HG02981 (cell line): ENCODE results near the gene PAPLN.
"Not testable (repeated sequence)": the region's sequence is repeated elsewhere in the genome, so short reads cannot be mapped to it uniquely, and the experiment has no call there.

Experiments
- ATAC-seq: cut with Tn5 transposase; IDR thresholded peaks from one replicate; pipeline ENCODE4 v1.9.1; 2021; ENCODE audit warnings: mild to moderate bottlenecking, moderate library complexity; ENCODE audit not compliant: unreplicated experiment

Gene PAPLN

DNA sequence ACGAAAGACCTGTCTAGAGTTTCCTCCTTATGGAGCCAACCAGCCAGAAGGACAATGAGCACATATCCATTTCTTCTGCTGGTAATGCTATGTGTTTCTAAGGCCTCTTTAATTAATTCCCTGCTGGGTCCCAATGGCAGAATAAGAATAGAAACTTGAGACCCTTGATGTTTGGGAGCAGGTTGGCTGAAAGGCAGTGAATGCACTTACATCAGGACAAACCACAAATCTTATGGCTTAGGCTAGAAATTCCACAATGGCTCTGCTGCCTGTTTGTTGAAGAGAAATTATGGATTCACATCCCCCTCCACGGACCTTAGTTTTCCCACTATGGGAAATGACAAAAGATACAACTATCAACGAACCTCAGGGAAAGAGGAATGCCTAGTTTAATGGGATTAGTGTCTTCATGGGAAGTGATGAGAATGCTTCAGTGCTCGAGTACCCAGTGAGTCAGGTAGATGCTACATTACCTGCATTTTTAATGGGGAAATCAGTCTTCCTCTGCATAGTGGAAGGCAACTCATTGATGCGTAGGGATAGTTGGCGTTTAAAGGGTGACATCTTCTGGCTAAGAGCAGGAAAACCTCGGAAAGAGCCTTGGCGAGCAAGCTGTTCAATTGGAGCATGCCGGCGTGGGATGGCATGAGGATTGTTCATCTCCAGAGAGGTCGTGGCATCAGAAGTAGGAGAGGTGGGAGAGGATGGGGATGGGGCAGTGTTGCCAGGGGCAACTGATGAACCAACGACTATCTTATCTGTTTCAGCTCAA lies 46.5 kb downstream of the PAPLN start:
- no peak for ATAC-seq

DNA sequence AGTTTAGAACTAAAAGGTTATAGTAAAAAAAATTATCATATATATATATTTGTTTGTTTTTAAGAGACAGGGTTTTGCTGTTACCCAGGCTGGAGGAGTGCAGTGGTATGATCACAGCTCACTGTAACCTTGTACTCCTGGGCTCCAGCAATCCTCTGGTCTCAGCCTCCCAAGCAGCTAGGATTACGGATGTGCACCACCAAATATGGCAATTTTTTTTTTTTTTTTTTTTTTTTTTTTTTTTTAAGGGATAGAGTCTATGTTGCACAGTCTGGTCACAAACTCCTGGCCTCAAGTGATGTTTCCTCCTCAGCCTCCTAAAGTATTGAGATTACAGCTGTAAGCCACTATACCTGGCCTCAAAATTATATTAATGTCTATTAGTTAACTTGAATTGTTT lies 48.7 kb downstream of the PAPLN start:
- ATAC-seq = no peak

DNA sequence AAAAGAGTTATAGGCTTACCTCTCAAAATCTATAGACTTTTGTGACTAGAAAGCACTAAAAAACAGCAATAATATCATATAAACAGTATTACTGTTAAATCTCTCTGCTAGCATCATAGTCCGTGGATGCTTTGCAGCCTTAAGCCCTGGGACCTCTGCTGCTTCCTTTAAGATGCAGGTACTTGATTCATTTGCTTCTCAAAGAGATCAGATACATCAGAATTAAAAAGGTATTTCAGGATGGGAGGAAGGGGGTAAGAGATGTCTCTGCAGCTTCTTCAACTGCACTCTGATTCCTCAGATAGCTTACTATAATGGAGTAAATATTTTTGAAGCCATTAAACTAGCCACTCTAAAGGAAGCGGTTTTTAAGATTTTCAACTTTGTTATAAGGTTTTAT lies 49.3 kb downstream of the PAPLN start:
- ATAC-seq = no peak

DNA sequence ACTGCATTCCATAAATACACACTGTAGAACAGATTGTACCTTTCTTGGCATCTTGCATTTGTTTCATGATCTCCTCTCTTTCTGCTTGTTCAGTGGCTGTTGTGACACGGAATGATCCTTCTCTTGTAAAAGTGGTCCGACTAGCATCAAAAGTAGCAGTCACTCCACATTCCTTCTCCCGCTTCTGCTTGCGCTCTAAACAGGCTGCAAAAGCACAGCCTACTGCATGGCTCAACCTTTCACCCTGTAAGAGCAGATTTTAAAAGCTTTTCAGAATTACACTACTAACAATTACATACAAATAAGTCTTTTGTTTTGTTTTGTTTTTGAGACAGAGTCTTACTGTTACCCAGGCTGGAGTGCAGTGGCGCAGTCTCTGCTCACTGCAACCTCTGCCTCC lies 49.8 kb downstream of the PAPLN start:
- ATAC-seq = no peak

DNA sequence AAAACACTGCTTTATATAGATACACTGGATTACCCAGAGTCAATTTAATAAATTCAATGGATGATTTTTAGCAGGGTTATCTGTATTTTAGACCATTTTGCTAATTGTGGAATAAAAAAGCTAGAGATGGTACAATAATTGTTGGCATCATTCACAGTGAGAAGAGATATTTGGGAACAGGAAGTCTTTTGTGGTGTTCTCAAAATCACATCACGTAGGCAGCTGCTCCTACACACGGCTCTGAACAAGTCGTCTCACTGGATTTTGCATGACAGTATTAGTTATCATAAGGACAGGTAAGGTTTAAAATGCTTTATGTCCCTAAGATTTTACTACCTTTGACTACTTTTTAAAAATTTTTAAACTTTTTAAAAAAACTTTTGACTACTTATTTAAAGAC lies 52.0 kb downstream of the PAPLN start:
- no peak for ATAC-seq

DNA sequence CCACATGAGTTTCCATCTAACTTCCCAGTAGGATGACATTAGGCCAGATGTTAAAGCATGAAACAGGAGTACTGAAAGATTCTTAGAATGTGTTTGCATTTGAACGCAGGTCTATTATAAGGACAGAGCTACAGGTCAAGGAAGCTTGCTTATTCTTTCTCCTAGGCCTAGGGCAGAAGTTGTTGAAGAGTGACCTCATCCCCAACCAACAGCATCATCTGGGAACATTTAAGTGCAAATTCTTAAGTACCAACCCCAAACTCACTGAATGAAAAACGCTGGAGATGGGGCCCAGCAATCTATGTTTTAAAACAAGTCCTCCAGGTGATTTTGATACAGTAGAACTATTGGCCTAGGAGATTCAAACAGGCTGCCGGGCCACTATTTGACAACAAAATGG lies 52.4 kb downstream of the PAPLN start:
- no peak for ATAC-seq

DNA sequence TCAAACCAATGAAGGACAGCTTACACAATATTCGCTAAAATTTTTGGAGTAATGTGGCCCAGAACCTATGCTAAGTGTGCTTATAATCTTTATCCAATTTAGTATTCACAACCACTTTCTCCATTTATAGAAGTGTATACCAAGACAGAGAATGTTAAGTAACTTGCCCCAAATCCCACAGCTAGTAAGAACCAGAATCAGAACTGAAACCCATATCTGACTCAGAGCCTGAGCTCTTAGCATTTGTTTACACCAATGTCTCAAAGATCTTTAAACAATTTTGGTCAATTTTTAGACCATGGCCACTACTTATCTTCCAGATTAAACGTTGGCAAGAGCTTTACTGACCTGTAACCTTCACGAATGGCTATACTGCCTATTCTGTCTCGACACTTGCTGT lies 53.0 kb downstream of the PAPLN start:
- ATAC-seq = peak; percentile 77

DNA sequence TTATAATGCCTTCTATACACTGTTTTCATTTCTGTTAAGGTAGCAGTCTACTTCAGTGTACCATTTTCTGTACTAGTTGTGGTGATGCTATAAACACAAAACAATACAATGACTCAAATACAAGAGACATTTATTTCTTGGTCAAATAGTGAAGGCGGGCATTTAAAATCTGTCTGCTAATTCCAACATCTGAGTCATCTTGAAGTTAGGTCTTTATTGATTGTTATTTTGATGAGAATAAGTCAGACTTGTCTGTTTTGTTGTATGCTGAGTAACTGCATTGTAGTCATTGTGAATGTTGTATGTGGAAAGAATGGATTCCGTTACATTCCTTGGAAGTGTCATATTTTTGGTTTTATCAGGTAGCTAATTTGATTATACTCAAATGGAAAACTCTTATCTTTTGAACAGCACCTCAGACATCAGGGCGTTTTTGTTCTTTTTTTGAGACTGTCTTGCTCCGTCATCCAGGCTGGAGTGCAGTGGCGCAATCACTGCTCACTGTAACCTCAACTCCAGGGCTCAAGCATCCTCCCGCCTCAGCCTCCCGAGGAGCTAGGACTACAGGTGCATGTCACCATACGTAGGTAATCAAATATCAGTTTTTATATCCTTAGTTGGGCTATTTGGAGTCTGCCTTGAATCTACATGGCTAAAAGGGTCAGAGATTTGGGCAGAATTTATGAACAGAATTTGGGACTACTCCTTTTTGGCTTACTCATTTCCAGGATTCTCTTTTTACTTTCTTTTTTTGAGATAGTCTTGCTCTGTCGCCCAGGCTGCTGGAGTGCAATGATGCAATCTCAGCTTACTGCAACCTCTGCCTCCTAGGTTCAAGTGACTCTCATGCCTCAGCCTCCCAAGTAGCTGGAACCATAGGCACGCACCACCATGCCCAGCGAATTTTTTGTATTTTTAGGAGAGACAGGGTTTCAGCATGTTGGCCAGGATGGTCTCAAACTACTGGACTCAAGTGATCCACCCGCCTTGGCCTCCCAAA lies 56.8 kb downstream of the PAPLN start:
- ATAC-seq = no peak

DNA sequence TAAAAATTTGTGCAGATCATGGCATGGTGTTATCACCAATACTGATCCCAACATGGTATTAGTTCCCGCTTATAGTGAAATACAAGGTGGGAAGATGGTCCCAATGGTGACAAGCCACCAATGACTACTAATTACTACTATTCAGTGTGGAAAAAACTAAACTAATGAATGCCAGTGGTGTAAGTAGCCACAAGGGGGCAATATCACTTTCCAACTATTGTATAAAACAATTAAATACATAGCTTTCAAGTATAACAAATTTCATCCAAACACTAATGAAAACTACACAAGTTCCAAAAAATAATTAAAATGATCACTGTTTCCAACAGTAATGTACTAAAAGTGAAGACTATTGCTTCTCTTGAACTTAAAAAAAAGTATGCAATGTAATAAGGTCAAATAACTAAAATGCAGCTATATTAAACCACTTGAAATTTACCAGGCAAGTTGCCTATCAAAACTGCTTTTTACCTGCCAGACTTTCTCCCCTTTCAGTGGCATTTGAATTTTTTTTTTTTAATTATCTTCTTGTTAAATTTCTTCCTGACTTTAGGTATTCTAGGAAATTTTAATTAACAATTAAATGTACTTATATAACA lies 58.0 kb downstream of the PAPLN start:
- ATAC-seq = no peak

DNA sequence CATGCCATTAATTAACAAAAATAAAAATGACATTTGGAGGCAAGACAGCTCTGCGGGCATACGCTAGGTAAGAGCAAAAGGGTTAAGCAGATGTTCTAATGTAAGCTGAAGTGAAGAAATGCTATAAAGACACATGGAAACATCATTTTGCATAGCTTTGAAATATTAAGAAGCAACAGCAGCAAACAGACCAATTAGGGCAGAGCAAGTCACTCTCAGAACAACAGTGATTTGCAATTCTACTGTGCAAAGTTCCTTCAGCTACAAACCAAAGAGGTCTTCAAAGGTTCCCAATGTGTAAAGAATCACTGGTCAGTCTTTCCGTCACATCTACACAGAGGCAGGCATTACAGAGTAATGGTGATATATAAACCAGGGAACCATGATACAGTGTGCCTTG lies 68.2 kb downstream of the PAPLN start:
- no peak for ATAC-seq

DNA sequence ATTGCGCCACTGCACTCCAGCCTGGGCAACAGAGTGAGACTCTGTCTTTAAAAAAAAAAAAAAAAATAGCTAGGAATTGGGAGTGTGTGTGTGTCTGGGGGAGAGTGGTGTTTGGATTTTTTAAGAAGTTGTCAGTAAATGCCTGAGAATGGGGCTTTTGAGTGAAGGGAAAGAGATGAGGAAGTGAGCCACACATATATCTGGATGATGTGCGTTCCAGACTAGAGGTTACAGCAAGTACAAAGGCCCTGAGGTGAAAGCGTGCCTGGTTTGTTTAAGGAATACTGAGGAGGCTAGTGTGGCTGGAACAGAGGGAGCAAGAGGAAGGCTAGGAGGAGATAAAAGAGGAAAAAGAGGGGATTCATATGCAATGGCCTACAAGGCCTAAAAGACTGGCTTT lies 70.0 kb downstream of the PAPLN start:
- no peak for ATAC-seq

DNA sequence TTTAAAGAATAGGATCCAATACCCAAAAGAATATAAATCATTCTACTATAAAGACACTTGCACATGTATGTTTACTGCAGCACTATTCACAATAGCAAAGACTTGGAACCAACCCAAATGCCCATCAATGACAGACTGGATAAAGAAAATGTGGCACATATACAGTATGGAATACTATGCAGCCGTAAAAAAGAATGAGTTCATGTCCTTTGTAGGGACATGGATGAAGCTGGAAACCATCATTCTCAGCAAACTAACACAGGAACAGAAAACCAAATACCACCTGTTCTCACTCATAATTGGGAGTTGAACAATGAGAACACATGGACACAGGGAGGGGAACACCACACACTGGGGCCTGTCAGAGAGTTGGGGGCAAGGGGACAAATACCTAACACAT lies 71.9 kb downstream of the PAPLN start:
- not testable (repeated sequence) for ATAC-seq

DNA sequence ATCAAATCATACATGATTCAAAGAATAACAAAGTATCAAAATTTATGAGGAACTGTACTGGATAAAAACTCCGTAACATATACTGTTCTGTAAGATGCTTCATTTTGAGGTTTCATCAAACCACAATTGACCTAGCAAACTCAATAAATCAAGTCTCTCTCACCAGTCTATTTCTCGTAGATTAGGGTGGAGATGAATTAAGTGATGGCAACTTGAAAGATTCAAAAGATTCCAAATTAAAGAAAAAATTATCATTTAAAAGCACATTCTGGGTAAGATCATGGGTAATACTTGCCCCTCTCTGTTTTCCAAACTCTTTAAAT lies 74.4 kb downstream of the PAPLN start:
- no peak for ATAC-seq

DNA sequence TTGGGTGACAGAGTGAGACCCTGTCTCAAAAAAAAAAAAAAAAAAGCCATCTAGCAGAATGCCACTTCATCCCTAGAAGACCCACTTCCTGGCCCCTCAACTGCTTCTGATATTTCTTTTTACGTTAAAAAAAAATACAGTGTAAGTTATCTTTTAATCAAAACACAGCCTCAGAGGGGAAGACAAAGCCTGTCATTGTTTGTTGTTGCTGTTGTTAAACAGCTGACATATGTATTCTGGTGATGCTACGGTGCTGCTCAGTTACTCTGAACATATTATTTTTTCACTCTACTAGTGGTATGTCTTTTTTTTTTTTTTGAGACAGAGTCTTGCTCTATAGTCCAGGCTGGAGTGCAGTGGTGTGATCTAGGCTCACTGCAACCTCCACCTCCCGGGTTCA lies 75.4 kb downstream of the PAPLN start:
- no peak for ATAC-seq

DNA sequence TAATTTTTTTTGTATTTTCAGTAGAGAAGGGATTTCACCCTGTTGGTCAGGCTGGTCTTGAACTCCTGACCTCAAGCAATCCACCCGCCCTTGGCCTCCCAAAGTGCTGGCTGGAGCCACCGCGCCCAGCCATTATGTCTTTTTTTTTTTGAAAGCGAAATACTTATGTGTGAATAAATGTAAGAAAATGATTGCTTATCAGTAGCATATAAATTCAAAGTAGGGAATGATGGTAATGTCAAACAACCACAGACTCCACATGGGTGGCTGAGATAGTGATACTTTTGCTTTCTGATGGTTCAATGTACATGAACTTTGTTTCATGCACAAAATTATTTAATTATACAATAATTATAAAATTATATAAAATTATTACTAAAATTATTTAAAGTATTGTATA lies 75.8 kb downstream of the PAPLN start:
- ATAC-seq = no peak

DNA sequence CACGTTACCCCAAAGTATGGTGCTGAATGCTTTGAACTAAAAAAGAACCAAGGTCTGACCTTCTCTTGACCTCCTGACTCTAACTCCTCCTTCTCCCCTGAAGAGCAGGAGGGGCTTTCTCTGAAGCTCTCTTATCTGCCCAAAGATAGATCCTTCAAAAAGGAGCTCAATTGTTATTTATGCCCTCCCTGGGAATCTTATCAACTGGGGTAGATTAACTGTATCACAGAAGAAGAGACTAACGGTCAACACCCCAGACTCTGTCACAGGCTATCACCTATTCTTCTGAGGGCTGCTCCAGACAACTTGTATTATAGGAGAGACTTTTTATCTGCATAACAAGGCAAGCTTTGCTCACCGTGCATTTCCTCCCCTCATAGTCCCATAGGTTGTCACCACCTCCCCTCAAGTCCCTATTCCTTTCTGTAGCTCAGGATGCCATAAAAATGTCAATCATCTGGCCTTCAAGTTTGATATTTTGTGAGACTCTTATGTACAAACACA lies 86.6 kb downstream of the PAPLN start:
- no peak for ATAC-seq
